Fibroblast of skin of left biceps (primary cell): ENCODE data around the gene GK2.

ENCODE experiments used
- DNase-seq, 2 experiments: peaks; one replicate each; pipeline ENCODE4 v3.0.0-alpha.2; 2013; ENCODE audit warnings: low read depth in 2 of 2

GK2 gene

DNA sequence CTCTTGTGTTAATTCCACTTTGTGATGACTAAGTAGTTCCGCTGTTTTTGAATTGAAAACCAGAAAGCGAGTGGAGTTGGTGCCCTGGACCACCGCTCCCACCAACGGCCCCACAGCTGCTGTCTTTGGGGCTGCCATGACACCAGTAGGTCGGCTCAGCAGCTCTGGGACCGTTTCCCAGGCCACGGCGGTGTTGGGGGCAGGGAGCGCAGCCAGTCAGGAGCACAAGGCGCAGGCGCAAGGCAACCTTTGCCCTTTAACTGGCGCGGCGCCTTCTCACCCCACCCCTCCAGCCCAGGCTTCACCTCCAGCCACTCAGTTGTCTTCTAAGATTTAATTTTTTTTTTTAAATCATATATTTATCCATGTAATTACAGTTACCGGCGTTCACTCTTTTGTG, at the start of gene GK2:
Gene GK2, minus strand, starts transcription at position 166 of the 400 bp plus-strand sequence. Its CDS starts 28 bp downstream, at position 138.
- no peak for DNase-seq

DNA sequence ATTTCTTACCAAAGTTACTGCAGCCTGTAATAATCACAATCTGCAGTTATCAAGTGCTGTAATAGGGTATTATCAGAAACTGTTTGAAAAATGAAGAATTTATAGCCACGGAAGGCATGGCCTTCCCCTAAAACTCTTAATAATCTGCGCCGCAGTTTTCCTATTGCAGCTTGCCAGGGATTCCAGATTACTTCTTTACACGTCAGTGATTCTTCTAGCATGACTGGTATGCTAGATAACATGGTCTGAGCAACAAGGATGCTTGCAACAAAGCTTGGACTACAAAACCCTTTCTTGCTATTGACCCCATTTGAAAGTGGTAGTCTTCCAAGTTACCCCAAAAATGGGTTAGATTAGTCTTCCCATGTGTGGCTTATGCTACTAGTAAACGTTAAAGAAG, 47.2 kb upstream of the GK2 start:
- DNase-seq: no peak

DNA sequence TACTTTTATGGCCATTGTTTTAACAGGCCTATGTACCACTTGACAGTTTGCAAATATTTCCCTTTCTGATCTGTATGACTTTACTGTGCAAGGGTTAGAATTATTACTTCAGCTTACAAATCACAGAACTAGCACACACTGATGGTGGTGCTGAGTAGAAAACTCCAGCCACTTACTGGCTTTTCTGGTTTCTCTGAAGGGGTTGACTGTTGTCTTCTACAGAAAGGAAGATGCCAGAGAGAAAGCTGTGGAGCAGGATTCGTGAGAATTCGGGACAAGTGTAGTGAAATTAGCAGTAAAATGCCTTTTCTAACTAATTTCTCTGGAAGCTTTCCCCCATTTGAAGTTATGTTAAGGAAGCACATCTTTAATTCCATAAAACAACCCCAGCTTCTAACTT, 46.6 kb upstream of the GK2 start:
- DNase-seq: no peak

DNA sequence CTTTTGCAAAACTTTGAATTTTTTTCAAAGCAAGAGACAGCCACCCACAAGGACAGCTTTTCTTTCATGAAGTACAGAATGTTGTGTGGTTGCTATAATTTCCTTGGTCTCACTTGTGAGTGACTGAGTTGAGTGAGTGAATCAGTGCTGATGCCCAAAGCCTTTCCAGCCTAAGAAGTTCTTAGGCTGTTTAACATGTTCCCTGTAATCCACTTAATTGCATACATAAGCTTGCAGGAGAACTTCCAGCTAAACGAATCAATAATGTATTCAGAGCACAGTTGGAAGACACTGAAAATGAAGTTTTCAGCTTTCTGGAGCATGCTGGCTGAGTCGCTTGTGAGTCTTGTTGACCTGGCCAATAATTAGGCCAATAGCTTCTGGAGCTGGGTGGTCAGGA, 42.0 kb upstream of the GK2 start:
- DNase-seq: no peak

DNA sequence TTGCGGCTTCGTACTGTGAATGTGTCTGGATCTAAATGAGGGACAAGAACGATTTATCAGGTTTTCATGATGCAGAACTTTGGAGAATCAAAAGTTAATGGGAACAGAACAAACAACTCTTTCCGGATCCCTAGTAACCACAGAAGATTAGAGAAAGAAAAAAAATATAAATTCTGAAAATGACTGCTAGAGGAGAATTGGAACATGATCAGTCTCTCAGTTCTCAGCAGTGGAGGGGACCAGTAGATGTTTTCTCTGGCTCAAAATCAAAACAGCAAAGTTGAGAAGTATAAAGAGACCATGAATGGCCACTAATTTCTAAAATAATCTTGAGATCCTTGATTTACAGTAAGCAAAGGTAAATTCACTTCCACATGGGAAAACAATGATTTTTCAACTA, 38.1 kb upstream of the GK2 start:
- no peak for DNase-seq

DNA sequence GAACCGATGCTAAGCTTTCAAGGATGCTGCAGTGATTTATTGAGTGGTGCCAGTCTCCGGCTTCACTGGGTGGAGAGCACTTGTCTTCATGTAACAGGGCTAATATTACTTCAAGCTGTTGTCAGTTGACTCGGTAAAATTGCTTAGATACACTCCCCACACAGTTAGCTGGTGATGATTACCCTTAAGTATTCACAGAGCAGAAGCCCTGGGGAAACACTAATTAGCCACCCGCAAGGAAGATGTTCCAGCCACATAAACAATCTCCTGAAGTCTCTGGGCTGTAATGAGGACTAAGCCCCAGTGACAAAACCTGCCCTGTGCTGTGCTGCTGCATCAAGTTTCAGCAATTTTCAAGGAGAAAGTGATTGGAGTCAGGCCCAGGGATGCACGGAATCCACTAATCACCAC, 37.3 kb upstream of the GK2 start:
- peak in 1 of 2 experiments; percentile 6 for DNase-seq

DNA sequence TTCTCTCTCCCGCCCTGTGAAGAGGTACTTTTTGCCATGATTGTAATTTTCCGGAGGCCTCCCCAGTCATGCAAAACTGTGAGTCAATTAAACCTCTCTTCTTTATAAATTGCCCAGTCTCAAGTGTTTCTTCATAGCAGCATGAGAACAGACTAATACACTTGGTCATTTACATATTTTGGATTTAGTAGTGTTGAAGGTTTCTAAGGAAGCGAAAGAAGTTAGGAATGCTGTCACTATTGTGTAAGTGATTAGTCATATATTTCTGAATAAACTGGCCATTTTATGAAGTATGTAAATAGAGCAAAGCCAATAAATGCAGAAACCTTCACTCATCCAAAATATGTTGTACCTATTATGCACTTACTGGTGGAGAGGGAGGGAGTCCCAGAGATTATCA, 34.4 kb upstream of the GK2 start:
- no peak for DNase-seq

DNA sequence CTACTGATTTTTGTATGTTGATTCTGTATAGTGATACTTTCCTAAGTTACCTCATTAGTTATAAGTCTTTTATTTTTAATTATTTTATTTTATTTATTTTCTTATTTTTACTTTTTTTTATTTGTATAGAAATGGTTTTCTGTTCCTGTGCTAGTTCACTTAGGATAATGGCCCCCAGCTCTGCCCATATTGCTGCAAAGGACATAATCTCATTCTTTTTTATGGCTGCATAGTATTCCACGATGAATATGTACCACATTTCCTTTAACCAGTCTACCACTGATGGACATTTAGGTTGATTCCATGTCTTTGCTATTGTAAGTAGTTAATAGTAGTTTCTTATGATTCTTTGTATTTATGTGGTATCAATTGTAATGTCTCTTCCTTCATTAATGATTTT, 31.5 kb upstream of the GK2 start:
- no peak for DNase-seq

DNA sequence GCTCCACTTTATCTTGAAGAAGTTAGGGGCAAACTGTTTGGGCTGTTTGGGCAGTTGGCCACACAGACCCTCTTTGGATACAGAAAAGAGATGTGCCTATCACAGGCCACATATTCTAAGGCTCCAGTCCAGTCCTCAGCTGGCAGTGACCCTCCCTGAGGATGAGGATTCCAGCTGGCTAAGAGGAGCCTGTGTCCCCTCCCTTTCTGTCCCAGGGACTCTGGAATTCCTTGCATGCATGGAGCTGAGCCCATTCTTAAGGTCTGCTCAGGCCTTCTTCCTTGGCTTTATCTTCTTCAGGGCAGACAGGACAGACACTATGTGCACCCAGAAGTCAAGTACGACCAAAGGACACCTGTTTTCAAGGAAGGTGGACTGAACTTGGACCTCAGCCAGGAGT, 23.8 kb upstream of the GK2 start:
- no peak for DNase-seq

DNA sequence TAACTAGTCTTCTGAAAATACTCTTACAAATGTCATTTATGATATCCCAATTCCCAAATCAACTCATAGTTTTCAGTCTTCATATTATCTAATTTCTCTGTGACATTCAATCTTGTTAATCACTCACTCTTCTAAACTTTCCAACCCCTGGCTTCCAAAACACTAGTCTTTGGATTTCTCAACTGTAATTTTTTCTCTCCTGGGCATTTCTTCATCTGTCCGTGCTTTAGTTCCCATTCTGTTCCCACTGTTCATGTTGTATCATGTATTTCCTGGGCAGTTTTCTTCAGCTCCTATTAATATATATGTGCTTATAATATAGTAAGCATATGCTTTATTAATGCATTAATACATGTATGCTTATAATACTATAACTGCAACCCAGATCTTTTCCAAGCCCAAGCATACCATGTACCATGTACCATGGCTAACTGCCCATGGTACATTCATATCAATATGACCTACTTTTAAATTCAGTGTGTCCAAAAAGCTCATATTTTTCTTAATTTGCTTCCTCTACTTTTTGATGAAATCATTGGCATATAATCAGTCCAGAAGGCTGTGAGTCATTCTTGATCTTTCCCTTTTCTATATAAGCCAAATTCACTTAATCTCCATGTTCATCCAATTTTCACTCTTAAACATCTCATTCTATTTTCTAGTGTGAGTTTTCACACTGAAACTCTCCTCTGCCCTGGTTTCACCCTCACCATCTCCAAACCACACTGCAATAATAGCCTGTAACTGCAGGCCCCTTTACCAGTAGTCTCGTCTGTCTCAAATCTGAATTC, 21.3 kb upstream of the GK2 start:
- DNase-seq: no peak

DNA sequence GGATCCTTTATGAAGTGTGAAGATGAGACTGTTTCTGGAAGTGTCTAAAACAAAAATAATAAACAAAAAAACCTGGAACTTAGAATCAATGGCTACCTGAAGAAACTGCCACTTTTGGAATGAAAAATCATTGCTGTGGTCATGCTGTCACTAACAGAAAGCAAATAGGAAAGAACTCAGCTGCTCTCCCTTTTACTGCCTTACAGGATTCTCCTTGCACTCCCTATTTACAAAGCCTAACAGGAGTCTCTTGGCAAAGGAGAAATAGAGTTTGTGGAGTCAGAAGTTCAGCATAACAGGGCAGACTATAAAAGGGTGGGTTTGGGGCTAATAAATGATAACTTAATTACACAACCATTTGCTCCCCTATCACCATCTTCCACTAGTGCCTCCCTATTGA, 19.0 kb upstream of the GK2 start:
- DNase-seq: no peak

DNA sequence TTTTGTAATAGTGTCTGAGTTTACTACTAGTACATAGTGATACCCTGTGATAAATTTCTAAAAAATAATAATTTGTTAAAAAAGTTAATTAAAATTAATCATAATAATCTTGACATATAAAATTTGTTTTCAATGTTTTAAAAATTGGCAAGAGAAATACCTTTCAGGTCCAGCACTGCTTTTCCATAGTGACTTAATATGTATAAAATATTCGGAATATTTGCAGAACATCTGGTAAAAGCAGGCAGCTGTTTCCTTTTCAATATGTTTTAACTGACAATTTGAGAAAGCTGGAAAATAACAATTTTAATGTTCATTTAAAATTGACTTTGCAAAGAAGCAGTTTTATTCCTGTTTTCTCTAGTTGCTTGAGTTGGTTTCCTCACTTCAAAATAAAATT, 17.6 kb upstream of the GK2 start:
- DNase-seq: no peak

DNA sequence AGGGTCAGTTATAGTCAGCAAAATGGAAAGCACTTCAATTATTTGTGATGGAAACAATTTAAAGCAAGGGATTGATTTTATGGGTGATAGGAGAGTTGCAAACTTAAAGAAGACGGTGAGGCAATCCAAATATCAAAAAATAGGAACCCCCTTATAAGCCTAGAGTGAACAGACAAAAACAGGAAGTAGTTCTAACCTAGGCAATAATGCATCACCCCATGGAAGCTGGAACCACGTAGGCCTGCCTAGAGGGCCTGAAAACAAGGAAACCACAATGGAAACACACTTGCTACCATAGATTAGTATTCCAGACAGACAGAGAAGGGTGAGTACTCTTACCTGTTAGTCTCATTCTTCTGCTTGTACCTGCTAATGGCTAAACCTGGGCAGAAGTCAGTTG, 13.5 kb upstream of the GK2 start:
- DNase-seq: no peak

DNA sequence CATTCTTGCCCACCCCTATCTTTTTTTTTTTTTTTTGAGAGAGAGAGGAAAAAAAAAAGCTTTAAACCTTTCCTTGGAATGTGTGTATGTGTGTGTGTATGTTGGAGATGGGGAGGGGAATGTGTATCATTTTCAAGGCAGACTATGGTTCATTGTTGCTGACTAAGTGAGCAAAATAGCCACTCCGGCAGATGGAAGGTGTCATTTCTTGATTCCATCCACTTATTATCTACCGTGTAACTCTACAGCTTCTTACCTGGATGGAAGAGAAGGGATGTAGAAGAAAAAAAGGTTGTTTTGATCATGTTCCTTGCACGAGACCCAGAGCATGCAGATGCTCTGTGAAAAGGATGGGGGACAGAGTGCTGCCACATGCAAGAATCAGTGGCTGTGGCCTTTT, 5.9 kb upstream of the GK2 start:
- DNase-seq: no peak

DNA sequence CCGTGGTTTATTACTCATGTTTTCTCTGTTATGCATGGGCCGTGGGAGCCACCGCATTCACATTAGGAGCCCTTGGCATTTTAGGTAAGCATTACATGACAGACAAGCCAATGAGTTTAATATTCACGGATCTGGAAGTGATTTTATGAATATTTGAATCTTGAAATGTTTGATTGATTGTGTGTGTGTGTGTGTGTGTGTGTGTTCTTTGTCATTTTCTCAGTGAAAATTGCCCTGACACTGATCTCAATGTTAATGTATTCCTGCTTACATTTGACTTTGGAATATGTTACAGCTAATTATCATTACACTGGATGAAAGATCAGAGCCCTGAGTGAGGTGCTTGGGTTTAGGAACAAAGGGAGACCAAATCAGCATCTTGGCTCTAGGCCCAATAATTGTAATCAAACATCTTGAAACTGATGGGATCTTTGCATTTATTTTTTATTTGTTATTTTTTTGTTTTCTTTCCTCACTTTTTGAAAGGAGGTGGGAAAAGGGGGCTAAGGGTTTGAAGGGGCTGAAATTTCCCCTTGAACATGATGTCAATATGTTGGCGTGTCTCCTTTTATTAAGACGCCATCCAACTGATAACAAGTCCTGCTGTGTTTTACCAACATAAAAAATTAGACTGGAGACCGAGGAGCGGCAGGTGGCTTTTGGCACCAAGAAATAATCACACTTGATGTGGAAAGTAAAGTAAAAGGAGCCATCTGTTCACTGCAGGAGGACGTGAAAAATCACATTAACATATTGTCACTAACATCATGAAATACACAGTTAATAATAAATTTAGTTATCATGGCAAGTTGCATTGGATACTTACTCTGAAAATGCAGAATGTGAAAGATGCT, 5.2 kb upstream of the GK2 start:
- DNase-seq: no peak

DNA sequence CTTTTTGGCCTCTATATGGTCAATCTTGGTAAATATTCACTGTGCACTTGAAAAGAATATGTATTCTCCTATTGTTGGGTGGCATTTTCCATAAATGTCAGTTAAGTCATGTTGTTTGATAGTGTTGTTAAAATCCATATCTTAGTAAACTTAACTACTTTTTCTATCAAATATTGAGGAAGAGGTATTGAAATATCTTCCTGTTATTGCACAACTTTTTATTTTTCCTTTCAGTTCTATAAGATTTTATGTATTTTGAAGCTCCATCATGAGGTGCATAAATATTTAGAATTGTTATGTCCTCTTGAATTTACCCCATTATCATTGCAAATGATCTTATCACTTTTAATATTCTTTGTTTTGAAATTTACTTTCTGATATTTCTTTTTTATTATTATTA, 3.4 kb downstream of the GK2 start:
- DNase-seq: no peak

DNA sequence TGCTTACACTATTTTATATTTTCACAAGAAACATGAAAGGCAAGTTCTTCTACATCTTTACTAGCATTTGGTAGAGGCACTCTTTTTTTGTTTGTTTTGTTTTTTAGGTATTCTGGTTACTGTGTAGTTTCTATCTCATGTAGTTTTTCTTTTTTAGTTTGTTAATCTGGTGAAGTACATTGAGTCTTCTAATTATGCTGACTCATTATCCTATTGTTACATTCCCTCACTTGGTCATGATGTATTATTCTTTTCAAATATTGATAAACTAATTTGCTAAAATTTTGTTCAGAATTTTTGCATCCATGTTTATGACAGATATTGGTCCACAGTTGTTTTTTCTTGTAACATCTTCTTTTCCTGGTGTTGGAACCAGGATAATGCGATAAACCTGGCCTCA, 4.7 kb downstream of the GK2 start:
- no peak for DNase-seq

DNA sequence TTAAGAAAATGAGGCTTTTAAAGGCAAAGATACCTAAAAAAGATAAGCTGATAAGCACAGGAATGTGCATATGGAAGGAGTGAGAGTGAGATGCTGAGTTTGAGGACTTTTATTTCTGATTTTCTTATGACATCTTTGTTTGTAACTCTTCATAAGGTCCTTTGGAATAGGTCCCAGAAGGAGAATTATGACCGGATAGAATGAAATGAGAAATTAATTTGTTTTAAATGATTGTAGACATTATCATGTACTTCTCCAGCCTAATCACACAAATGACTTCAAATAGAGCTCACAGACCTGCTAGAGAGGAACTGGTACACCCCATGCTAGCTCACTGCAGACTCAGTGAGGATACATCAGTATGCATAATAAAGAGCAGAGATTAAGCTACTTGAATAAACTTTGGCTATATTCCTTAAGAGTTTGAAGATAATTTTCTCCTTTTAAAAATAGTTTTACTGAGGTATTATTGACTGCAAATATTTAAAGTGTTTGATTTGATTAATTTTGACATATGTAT, 5.6 kb downstream of the GK2 start:
- no peak for DNase-seq

DNA sequence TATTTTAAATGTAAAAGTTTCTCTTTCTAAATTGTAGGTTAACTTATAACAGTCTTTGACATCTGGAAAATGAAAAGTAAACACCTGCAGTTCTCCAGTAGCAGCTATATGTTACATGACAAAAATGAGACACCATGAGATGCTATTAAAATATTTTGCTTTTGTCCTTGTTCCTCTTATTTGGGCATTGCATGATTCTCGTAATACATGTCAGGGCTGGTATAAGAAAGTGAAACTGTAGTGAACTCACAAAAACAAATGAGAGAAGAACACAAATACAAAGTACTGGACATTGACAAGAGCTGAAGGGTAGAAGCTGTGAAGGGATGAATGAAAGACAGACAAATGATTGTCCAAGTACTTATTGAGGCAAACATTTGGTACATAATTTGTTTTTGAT, 9.0 kb downstream of the GK2 start:
- no peak for DNase-seq

DNA sequence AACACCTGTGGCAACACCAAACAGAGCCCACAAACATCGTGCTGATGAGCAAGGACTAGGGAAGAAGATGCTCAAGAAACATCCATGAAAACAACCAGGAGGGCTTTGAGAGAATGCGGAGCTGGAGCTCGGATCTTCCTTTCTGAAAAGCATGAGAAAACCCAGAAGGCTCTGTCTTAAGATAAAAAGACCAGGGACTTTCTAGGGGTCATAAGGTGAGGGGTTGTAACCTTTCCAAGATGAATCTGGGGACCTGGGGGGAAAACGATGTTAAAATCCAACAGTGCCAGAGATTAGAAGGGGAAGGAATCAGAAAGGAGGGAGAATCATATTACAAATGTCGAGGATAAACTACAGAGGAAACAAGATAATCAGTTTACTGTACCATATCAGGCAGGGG, 10.1 kb downstream of the GK2 start:
- no peak for DNase-seq

DNA sequence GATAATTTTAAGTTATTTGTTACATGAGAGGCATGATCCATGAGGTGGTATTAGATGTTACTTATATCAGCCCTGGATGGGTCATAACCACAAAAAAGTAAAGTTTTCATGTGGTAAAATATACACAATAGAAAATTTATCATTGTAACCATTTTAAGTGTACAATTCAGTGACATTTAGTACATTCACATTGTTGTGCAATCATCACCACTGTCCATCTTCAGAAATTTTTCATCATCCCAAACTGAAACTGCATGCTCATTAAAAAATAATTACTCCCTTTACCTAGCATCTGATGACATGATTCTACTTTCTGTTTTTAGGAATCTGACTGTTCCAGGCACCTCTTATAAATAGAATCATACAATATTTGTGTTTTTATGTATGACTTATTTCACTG, 11.2 kb downstream of the GK2 start:
- no peak for DNase-seq

DNA sequence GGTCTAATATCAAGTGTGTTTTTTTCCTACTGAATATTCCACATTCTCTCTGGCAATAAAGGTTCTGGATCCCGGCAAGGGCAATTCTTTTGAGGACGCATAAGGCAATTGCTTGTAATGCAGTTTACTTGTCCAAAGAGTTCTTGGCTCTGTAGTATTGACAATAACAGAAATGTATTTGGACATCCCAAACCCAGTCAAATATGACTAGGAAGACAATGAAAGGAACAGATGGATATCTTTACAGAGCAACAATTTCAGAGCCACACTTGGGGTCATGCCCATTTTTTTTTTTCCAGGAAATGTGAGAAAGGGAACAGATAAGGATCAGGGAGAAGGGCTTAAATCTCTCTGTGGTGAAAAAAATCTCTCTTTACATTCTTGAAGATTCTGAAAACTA, 12.2 kb downstream of the GK2 start:
- no peak for DNase-seq

DNA sequence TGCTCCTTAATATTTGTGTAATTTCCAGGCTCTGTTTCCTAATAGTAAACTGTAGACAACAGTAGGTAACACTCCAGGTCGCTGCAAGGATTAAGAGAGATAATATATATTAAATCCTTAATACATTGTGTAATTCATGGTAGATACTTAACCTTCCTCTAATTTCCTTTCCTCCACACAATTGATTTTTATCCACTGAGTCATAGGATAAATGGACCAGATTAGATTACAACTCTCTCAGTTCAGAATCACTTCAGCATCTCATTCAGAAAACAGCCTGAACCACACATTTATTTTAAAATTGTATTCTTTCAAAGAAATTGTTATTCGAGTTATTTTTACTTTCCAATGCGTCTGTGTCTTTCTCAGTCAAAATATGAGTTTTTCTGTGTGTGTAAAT, 17.1 kb downstream of the GK2 start:
- DNase-seq: no peak
